ENCODE data around the gene HELZ. TPM values are rescaled to one million over a fixed set of nuclear protein-coding genes. Genes with fewer than 3 reads are reported as not detected.
"Not testable (repeated sequence)": the region's sequence is repeated elsewhere in the genome, so short reads cannot be mapped to it uniquely, and the experiment has no call there.

The HELZ gene
- total RNA-seq, 1 donor = 89.8 TPM

DNA sequence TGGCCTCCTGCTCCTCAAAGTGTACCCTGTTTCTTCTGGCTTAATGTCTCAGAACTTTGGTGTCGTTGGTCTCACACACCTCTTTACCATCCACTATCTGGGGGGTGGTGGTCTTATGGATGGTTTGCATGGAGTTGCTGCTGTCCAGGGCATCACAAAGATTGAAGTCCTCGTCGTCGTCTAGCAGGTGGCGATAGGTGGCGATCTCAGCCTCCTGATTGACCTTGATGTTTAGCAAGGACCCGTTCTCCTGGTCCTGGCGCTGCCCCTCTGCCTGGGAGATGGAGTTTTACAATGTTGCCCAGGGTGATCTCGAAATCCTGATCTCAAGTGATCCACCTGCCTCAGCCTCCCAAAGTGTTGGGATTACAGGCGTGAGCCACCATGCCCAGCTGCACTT, 31.1 kb upstream of the HELZ start:
- no peak overlapping the region for H3K4me3 ChIP-seq (ENCODE audit: low read depth, low read length)
- TF ChIP-seq, protein P1, sequence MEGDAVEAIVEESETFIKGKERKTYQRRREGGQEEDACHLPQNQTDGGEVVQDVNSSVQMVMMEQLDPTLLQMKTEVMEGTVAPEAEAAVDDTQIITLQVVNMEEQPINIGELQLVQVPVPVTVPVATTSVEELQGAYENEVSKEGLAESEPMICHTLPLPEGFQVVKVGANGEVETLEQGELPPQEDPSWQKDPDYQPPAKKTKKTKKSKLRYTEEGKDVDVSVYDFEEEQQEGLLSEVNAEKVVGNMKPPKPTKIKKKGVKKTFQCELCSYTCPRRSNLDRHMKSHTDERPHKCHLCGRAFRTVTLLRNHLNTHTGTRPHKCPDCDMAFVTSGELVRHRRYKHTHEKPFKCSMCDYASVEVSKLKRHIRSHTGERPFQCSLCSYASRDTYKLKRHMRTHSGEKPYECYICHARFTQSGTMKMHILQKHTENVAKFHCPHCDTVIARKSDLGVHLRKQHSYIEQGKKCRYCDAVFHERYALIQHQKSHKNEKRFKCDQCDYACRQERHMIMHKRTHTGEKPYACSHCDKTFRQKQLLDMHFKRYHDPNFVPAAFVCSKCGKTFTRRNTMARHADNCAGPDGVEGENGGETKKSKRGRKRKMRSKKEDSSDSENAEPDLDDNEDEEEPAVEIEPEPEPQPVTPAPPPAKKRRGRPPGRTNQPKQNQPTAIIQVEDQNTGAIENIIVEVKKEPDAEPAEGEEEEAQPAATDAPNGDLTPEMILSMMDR (IDR thresholded peaks at IDR 0.05; ENCODE audit: insufficient read depth, low read depth, low read length) = no peak
- no peak for DNase-seq (ENCODE audit: low read depth)

DNA sequence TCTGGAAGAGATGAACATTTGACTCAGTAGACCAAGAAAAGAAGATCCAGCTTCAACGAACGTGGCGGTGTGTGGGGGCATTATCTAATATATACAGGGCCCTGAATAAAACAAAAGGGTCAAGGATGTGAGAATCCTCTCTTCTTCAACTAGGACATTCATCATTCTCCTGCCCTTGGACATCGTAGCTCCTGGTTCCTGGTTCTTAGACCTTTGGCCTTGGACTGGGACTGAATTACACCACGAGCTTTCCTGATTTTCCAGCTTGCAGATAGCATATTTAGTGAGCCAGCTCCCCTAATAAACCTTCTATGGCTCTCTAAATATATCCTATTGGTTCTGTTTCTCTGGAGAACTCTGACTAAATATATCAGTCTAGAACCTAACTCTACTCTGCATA, 29.5 kb upstream of the HELZ start:
- no peak for DNase-seq (ENCODE audit: low read depth)
- TF ChIP-seq, protein P1 (IDR thresholded peaks at IDR 0.05; ENCODE audit: insufficient read depth, low read depth, low read length) = no peak
- H3K4me3 ChIP-seq (ENCODE audit: low read depth, low read length) = no peak overlapping the region

DNA sequence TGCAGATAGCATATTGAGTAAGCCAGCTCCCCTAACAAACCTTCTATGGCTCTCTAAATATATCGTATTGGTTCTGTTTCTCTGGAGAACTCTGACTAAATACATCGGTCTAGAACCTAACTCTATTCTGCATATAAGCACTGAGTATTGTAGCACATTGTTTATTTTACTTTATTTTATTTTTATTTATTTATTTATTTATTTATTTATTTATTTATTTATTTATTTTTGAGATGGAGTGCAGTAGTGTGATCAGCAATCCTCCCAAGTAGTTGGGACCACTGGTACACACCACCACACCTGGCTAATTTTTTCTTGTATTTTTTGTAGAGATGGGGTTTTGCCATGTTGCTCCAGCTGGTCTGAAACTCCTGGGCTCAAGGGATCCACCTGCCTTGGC, 28.9 kb upstream of the HELZ start:
- TF ChIP-seq, protein P1 (IDR thresholded peaks at IDR 0.05; ENCODE audit: insufficient read depth, low read depth, low read length) = no peak
- H3K4me3 ChIP-seq (ENCODE audit: low read depth, low read length) = no peak overlapping the region
- DNase-seq (ENCODE audit: low read depth) = no peak

DNA sequence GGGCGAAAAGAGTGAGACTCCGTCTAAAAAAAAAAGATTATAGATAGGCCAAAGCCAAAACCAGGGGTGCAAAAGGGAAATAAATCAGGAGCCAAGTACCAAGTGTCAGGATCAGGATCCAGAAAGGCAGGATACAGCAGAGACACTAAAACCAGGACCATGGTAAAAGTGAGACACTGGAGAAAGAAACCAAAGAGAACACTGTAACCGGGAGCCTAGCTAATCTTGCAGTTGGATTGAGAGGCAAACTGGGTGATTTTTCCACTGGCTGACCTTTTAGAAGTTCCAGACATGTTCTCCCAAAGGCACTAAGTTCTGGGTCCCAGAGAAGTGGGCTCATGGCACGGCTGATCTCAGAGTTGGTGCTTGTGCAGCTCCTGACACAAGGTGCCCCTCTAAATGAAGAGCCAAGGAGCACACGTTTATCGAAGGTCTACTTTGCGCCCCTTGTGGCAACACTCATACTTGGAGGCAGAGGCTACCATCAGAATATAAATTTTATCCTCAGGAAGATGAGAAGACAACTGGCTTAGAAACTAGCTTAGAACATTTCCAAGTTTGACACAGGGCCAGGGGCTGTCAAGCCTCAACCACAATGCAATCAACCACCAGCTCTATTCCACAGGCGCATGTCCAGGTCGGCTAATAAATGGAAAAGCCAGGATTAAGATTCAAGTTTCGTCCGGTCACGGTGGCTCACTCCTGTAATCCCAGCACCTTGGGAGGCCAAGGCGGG, 27.5 kb upstream of the HELZ start:
- H3K4me3 ChIP-seq (ENCODE audit: low read depth, low read length) = no peak overlapping the region
- TF ChIP-seq, protein P1 (IDR thresholded peaks at IDR 0.05; ENCODE audit: insufficient read depth, low read depth, low read length) = peak; percentile 35
- DNase-seq (ENCODE audit: low read depth) = no peak

DNA sequence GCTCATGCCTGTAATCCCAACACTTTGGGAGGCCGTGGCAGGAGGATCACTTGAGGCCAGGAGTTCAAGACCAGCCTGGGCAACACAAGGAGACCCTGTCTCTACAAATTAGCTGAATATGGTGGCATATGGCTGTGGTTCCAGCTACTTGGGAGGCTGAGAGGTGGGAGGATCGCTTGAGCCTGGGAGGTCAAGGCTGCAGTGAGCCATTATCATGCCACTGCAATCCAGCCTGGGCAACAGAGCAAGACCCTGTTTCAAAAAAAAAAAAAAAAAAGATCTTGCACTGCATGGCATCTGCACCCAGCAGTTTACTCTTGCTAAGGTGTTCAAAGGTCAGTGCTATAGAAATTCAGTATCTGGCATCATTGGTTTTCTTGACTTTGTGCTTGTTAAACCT, 26.2 kb upstream of the HELZ start:
- DNase-seq (ENCODE audit: low read depth); H3K4me3 ChIP-seq (ENCODE audit: low read depth, low read length): not testable (repeated sequence)

DNA sequence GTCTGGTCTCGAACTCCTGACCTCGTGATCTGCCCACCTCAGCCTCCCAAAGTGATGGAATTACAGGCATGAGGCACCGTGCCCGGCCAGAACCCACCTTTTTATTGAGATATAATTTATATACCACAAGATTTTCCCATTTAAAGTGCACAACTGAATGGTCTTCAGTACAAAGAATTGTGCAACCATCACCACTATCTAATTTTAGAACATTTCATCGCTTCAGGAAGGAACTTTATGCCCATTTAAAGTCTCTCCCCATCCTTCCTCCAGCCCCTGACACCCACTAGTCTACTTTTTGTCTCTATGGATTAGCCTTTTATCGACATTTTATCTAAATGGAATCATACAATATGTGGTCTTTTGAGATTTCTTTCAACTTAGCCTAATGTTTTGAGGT, 25.4 kb upstream of the HELZ start:
- H3K4me3 ChIP-seq (ENCODE audit: low read depth, low read length) = no peak overlapping the region
- no peak for DNase-seq (ENCODE audit: low read depth)
- TF ChIP-seq, protein P1 (IDR thresholded peaks at IDR 0.05; ENCODE audit: insufficient read depth, low read depth, low read length) = no peak

DNA sequence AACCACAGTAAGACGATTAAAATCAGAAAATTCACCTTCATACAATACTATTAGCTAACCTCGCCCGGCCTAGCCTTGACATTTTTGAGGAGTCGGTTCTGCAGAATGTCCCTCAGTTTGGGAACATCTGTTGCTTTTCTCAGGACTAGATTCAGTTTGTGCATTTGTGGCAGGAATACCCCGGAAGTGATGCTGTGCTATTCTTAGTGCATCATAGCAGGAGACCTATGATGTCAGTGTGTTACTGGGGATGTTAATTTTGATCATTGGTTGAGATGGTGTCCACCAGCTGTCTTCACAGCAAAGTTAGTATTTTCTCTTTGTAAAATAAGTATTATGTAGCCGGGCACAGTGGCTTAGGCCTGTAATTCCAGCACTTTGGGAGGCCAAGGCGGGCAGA, 21.5 kb upstream of the HELZ start:
- no peak for DNase-seq (ENCODE audit: low read depth)
- TF ChIP-seq, protein P1 (IDR thresholded peaks at IDR 0.05; ENCODE audit: insufficient read depth, low read depth, low read length) = no peak

More for the DNA sequence above, 21.5 kb upstream of the HELZ start:
- no peak overlapping the region for H3K4me3 ChIP-seq (ENCODE audit: low read depth, low read length)

Data from fibroblast of villous mesenchyme (primary cell).